GM12801 (cell line): ENCODE results near the gene HS6ST1.

Experiments used
- CTCF ChIP-seq: IDR thresholded peaks from one replicate; pipeline ENCODE4 v1.5.1; 2011; ENCODE audit warnings: control low read depth; ENCODE audit not compliant: insufficient read length; ENCODE audit errors: extremely low read depth

HS6ST1 gene

DNA sequence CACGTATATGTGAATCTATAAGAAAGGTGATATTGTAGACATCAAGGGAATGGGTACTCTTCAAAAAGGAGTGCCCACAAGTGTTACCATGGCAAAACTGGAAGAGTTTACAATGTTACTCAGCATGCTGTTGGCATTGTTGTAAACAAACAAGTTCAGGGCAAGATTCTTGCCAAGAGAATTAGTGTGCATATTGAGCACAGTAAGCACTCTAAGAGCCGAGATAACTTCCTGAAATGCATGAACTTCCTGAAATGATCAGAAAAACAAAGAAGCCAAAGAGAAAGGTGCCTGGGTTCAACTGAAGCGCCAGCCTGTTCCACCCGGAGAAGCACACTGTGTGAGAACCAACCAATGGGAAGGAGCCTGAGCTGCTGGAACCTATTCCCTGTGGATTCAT, 101.0 kb downstream of the HS6ST1 start:
- TF ChIP-seq CTCF, result no peak

- TF ChIP-seq CTCF, result no peak
Observed at GRCh38 chr2:128215897-128216642, 102.6 kb downstream of the HS6ST1 start.
